ENCODE measurements around the gene ABHD17A.

DNA sequence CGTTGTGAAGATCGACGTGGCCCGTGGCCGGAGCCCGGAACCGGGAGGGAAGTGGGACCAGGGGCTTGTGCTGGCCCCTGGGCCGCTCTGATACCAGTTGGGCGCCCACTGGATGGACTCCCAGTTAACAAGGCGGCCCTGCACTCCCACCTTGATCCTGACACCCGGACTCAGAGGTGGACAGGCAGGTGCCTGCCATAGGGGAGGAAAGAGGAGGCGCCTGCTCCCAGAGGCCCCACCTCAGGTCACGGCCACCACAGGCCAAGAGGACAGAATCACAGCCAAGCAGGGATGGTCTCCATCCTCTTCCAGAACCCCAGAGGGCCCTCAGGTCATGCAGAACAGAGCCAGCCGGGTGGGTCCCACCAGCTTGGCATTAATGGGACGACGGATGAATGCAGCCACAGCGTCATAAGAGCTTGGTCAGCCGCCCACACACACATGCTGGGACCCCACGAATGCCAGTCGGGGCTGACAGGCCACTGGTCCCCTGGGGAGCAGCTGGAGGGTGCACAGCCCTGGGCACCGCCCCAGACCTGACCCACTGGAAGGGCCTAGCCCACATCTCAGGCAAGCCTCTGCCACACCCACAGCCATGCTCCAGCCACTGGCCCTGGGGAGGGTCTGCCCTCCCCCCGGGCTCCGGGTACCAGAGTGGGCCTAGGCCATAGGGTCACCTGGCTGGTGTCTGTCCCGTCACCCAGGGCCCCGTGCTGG is 12.3 kb downstream of the ABHD17A start:
- TF ChIP-seq, protein P1, sequence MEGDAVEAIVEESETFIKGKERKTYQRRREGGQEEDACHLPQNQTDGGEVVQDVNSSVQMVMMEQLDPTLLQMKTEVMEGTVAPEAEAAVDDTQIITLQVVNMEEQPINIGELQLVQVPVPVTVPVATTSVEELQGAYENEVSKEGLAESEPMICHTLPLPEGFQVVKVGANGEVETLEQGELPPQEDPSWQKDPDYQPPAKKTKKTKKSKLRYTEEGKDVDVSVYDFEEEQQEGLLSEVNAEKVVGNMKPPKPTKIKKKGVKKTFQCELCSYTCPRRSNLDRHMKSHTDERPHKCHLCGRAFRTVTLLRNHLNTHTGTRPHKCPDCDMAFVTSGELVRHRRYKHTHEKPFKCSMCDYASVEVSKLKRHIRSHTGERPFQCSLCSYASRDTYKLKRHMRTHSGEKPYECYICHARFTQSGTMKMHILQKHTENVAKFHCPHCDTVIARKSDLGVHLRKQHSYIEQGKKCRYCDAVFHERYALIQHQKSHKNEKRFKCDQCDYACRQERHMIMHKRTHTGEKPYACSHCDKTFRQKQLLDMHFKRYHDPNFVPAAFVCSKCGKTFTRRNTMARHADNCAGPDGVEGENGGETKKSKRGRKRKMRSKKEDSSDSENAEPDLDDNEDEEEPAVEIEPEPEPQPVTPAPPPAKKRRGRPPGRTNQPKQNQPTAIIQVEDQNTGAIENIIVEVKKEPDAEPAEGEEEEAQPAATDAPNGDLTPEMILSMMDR (IDR thresholded peaks at IDR 0.05): no peak
- no peak for TF ChIP-seq ZFX (IDR thresholded peaks at IDR 0.05; ENCODE audit: borderline replicate concordance)

Measured in 22Rv1 (cell line).